HepG2 (cell line): ENCODE data around the gene TBX10. TPM values are rescaled to one million over a fixed set of nuclear protein-coding genes. Genes with fewer than 3 reads are reported as not detected.
A peak's percentile ranks its signal among the peaks of the same experiment; 100 is the strongest.

Source experiments
- HNRNPL ChIP-seq: fragments of 200-400 bp; formaldehyde crosslinking; IDR thresholded peaks from 2 replicates; pipeline ENCODE4 v1.6.1; 2017; ENCODE audit warnings: mild to moderate bottlenecking, low read depth, low read length
- POLR2A ChIP-seq, 2 experiments: IDR thresholded peaks; 2 replicates each; pipeline ENCODE4 v1.6.1; 2011; ENCODE audit warnings: low read depth in 2 of 2, low read length in 2 of 2, mild to moderate bottlenecking in 1 of 2, moderate library complexity in 1 of 2; ENCODE audit not compliant: insufficient read depth in 1 of 2
- SMAD1 ChIP-seq: sonication (generic); formaldehyde crosslinking; IDR thresholded peaks from 2 replicates; pipeline ENCODE4 v1.4.0; 2020; ENCODE audit warnings: missing genetic modification reagents, low read depth, mild to moderate bottlenecking, borderline replicate concordance
- ZBTB1 ChIP-seq: sonication (generic); formaldehyde crosslinking; IDR thresholded peaks from 2 replicates; pipeline ENCODE4 v1.4.0; 2020; ENCODE audit warnings: missing genetic modification reagents, borderline replicate concordance
- ZMYM2 ChIP-seq: sonication (generic); formaldehyde crosslinking; IDR thresholded peaks from 2 replicates; pipeline ENCODE4 v1.8.0; 2022; ENCODE audit warnings: mild to moderate bottlenecking, missing genetic modification reagents
- ZNF124 ChIP-seq: sonication (generic); formaldehyde crosslinking; IDR thresholded peaks from 2 replicates; pipeline ENCODE4 v1.4.0; 2020; ENCODE audit warnings: missing genetic modification reagents
- ZNF230 ChIP-seq: sonication (generic); formaldehyde crosslinking; IDR thresholded peaks from 2 replicates; pipeline ENCODE4 v1.4.0; 2020; ENCODE audit warnings: mild to moderate bottlenecking, missing genetic modification reagents
- ZNF776 ChIP-seq: sonication (generic); formaldehyde crosslinking; IDR thresholded peaks from 2 replicates; pipeline ENCODE4 v1.4.0; 2020; ENCODE audit warnings: mild to moderate bottlenecking, missing genetic modification reagents
- ZSCAN30 ChIP-seq: sonication (generic); formaldehyde crosslinking; IDR thresholded peaks from 2 replicates; pipeline ENCODE4 v1.5.0; 2020; ENCODE audit warnings: mild to moderate bottlenecking, missing genetic modification reagents
- polyA plus RNA-seq, 8 experiments: library from polyadenylated mRNA; depleted of rRNA in 3 of 8; stranded (reverse) in 7 of 8; unstranded in 1 of 8; fragments of >200 nt; fragmentation: Illumina TruSeq in 4 of 8; extraction: Trizol in 4 of 8; gene quantifications; 2 replicates each; pipeline versions ENCODE4 v1.2.1 to v1.2.3, GENCODE V29; 2011 to 2016; ENCODE audit warnings: low read depth in 4 of 8, missing spikeins in 1 of 8, mixed read lengths in 1 of 8; ENCODE audit not compliant: insufficient read depth in 1 of 8
- total RNA-seq, 5 experiments: library from RNA; depleted of rRNA; stranded (reverse); fragments of >200 nt; fragmentation: Illumina TruSeq; extraction: Trizol; gene quantifications; 2 replicates each; pipeline ENCODE4 v1.2.3, GENCODE V29; 2016; ENCODE audit warnings: low read depth in 1 of 5
- TF ChIP-seq, protein P1 (sequence below): sonication (generic); formaldehyde crosslinking; IDR thresholded peaks from 2 replicates; pipeline ENCODE4 v1.8.1; 2022; ENCODE audit warnings: low read depth, mild to moderate bottlenecking, missing genetic modification reagents
- TF ChIP-seq, protein P2 (sequence below): sonication (generic); formaldehyde crosslinking; IDR thresholded peaks from 2 replicates; pipeline ENCODE4 v1.4.0; 2020; ENCODE audit warnings: mild to moderate bottlenecking, missing genetic modification reagents
- TF ChIP-seq, protein P3 (sequence below): sonication (generic); formaldehyde crosslinking; IDR thresholded peaks from 2 replicates; pipeline ENCODE4 v1.9.0; 2021; ENCODE audit warnings: missing genetic modification reagents, borderline replicate concordance
- TF ChIP-seq, protein P4 (sequence below): sonication (generic); formaldehyde crosslinking; IDR thresholded peaks from 2 replicates; pipeline ENCODE4 v1.4.0; 2020; ENCODE audit warnings: missing genetic modification reagents
- TF ChIP-seq, protein P5 (sequence below): sonication (generic); formaldehyde crosslinking; IDR thresholded peaks from 2 replicates; pipeline ENCODE4 v1.8.0; 2022; ENCODE audit warnings: mild to moderate bottlenecking, missing genetic modification reagents, borderline replicate concordance
- TF ChIP-seq, protein P6 (sequence below): sonication (generic); formaldehyde crosslinking; IDR thresholded peaks from 2 replicates; pipeline ENCODE4 v1.4.0; 2020; ENCODE audit warnings: missing genetic modification reagents, borderline replicate concordance

TBX10 gene
- total and polyA plus RNA-seq, 2 of the 13 experiments (the other 11 are each of a cell fraction or from before 2014, with no cell fraction given), result 0.27 to 1.7 TPM

DNA sequence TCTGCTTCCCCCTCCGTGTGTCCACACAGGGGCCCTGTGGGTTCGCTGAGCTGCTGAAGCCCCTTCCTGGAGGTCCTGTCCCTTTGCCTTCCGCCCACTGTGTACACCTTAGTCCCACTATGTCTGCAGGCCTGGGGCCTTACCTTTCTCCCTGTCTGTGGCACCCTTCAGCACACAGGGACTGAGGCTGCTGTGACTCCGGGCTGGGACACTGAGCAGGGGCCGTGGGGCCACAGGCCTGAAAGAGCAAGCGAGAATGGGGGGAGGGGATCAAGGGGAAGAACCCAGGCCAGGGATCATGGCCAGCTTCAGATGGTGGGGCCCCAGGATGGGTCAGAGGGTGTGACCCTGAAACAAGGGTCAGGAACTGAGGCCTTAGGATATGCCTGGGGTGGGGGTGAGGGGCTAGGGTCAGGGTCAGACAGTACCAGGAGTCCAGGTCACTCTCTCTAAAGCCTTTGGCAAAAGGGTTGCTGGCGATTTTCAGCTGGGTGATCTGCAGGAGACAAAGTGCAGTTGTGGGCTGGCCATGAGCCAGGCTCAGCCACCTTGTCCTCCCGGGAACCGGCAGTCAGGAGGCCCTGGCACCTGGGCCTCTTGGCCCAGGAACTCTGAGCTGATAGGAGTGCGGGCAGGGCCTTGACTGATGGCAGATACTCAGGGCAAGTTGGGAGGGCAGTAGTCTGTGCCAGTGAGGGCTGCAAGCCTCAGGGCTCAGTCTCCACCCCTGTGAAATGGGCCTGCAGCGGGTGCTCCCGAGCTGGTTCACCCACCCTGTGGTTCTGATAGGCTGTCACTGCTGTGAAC, 7.2 kb downstream of the TBX10 start (continued):
- TF ChIP-seq, protein P1, sequence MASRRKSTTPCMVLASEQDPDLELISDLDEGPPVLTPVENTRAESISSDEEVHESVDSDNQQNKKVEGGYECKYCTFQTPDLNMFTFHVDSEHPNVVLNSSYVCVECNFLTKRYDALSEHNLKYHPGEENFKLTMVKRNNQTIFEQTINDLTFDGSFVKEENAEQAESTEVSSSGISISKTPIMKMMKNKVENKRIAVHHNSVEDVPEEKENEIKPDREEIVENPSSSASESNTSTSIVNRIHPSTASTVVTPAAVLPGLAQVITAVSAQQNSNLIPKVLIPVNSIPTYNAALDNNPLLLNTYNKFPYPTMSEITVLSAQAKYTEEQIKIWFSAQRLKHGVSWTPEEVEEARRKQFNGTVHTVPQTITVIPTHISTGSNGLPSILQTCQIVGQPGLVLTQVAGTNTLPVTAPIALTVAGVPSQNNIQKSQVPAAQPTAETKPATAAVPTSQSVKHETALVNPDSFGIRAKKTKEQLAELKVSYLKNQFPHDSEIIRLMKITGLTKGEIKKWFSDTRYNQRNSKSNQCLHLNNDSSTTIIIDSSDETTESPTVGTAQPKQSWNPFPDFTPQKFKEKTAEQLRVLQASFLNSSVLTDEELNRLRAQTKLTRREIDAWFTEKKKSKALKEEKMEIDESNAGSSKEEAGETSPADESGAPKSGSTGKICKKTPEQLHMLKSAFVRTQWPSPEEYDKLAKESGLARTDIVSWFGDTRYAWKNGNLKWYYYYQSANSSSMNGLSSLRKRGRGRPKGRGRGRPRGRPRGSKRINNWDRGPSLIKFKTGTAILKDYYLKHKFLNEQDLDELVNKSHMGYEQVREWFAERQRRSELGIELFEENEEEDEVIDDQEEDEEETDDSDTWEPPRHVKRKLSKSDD (CRISPR knock-in tag), result peak; percentile 69; the same call in 1 of the 2 replicates
- TF ChIP-seq SMAD1 (CRISPR knock-in tag) (no peak), ZNF124 (CRISPR knock-in tag) (peak; percentile 69; the same call in 1 of the 2 replicates), ZMYM2 (peak; percentile 93), POLR2A (IDR thresholded peaks at IDR 0.05; ENCODE audit: insufficient read depth in 1 of 2, low read depth in 2 of 2, low read length in 2 of 2) (no peak), ZNF776 (CRISPR knock-in tag) (no peak), HNRNPL (peak; percentile 97), ZSCAN30 (no peak), ZBTB1 (no peak), ZNF230 (CRISPR knock-in tag) (peak; percentile 11; the same call in 1 of the 2 replicates)
- TF ChIP-seq, protein P2, sequence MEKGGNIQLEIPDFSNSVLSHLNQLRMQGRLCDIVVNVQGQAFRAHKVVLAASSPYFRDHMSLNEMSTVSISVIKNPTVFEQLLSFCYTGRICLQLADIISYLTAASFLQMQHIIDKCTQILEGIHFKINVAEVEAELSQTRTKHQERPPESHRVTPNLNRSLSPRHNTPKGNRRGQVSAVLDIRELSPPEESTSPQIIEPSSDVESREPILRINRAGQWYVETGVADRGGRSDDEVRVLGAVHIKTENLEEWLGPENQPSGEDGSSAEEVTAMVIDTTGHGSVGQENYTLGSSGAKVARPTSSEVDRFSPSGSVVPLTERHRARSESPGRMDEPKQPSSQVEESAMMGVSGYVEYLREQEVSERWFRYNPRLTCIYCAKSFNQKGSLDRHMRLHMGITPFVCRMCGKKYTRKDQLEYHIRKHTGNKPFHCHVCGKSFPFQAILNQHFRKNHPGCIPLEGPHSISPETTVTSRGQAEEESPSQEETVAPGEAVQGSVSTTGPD (CRISPR knock-in tag), result no peak
- TF ChIP-seq, protein P3, sequence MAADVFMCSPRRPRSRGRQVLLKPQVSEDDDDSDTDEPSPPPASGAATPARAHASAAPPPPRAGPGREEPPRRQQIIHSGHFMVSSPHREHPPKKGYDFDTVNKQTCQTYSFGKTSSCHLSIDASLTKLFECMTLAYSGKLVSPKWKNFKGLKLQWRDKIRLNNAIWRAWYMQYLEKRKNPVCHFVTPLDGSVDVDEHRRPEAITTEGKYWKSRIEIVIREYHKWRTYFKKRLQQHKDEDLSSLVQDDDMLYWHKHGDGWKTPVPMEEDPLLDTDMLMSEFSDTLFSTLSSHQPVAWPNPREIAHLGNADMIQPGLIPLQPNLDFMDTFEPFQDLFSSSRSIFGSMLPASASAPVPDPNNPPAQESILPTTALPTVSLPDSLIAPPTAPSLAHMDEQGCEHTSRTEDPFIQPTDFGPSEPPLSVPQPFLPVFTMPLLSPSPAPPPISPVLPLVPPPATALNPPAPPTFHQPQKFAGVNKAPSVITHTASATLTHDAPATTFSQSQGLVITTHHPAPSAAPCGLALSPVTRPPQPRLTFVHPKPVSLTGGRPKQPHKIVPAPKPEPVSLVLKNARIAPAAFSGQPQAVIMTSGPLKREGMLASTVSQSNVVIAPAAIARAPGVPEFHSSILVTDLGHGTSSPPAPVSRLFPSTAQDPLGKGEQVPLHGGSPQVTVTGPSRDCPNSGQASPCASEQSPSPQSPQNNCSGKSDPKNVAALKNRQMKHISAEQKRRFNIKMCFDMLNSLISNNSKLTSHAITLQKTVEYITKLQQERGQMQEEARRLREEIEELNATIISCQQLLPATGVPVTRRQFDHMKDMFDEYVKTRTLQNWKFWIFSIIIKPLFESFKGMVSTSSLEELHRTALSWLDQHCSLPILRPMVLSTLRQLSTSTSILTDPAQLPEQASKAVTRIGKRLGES, result no peak
- TF ChIP-seq, protein P4, sequence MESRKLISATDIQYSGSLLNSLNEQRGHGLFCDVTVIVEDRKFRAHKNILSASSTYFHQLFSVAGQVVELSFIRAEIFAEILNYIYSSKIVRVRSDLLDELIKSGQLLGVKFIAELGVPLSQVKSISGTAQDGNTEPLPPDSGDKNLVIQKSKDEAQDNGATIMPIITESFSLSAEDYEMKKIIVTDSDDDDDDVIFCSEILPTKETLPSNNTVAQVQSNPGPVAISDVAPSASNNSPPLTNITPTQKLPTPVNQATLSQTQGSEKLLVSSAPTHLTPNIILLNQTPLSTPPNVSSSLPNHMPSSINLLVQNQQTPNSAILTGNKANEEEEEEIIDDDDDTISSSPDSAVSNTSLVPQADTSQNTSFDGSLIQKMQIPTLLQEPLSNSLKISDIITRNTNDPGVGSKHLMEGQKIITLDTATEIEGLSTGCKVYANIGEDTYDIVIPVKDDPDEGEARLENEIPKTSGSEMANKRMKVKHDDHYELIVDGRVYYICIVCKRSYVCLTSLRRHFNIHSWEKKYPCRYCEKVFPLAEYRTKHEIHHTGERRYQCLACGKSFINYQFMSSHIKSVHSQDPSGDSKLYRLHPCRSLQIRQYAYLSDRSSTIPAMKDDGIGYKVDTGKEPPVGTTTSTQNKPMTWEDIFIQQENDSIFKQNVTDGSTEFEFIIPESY (CRISPR knock-in tag), result peak; percentile 2; the same call in 1 of the 2 replicates
- TF ChIP-seq, protein P5, sequence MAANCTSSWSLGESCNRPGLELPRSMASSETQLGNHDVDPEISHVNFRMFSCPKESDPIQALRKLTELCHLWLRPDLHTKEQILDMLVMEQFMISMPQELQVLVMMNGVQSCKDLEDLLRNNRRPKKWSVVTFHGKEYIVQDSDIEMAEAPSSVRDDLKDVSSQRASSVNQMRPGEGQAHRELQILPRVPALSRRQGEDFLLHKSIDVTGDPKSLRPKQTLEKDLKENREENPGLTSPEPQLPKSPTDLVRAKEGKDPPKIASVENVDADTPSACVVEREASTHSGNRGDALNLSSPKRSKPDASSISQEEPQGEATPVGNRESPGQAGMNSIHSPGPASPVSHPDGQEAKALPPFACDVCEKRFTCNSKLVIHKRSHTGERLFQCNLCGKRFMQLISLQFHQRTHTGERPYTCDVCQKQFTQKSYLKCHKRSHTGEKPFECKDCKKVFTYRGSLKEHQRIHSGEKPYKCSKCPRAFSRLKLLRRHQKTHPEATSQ, result no peak
- TF ChIP-seq, protein P6, sequence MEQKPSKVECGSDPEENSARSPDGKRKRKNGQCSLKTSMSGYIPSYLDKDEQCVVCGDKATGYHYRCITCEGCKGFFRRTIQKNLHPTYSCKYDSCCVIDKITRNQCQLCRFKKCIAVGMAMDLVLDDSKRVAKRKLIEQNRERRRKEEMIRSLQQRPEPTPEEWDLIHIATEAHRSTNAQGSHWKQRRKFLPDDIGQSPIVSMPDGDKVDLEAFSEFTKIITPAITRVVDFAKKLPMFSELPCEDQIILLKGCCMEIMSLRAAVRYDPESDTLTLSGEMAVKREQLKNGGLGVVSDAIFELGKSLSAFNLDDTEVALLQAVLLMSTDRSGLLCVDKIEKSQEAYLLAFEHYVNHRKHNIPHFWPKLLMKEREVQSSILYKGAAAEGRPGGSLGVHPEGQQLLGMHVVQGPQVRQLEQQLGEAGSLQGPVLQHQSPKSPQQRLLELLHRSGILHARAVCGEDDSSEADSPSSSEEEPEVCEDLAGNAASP (CRISPR knock-in tag), result peak; percentile 85; the same call in 1 of the 2 replicates
